ENCODE measurements around the gene TMPRSS2.

Gene TMPRSS2

GRCh38 chr21:41482980-41483379 lies 25.0 kb downstream of the TMPRSS2 start:
- in situ Hi-C loops (cut with MboI; ENCODE audit: low sequenced_read_pairs), result no loop called here

- in situ Hi-C loops (cut with MboI; ENCODE audit: low sequenced_read_pairs), result no loop called here
Measured at GRCh38 chr21:41482301-41482700, 25.7 kb downstream of the TMPRSS2 start.

- in situ Hi-C loops (cut with MboI; ENCODE audit: low sequenced_read_pairs), result no loop called here
Measured at GRCh38 chr21:41481191-41481590, 26.8 kb downstream of the TMPRSS2 start.

GRCh38 chr21:41480086-41480690 lies 27.8 kb downstream of the TMPRSS2 start:
- in situ Hi-C loops (cut with MboI; ENCODE audit: low sequenced_read_pairs), result no loop called here

- in situ Hi-C loops (cut with MboI; ENCODE audit: low sequenced_read_pairs), result no loop called here
Measured at GRCh38 chr21:41479686-41480085, 28.3 kb downstream of the TMPRSS2 start.

- in situ Hi-C loops (cut with MboI; ENCODE audit: low sequenced_read_pairs), result no loop called here
Measured at GRCh38 chr21:41478319-41479177, 29.4 kb downstream of the TMPRSS2 start.

GRCh38 chr21:41477641-41478318 lies 30.2 kb downstream of the TMPRSS2 start:
- in situ Hi-C loops (cut with MboI; ENCODE audit: low sequenced_read_pairs), result no loop called here

- in situ Hi-C loops (cut with MboI; ENCODE audit: low sequenced_read_pairs), result no loop called here
Measured at GRCh38 chr21:41475714-41476420, 32.1 kb downstream of the TMPRSS2 start.

GRCh38 chr21:41472753-41473548 lies 35.0 kb downstream of the TMPRSS2 start:
- in situ Hi-C loops (cut with MboI; ENCODE audit: low sequenced_read_pairs), result no loop called here

GRCh38 chr21:41470054-41470453 lies 37.9 kb downstream of the TMPRSS2 start:
- in situ Hi-C loops (cut with MboI; ENCODE audit: low sequenced_read_pairs), result no loop called here

- in situ Hi-C loops (cut with MboI; ENCODE audit: low sequenced_read_pairs), result no loop called here
Measured at GRCh38 chr21:41466024-41466820, 41.7 kb downstream of the TMPRSS2 start.

GRCh38 chr21:41465176-41465781 lies 42.7 kb downstream of the TMPRSS2 start:
- in situ Hi-C loops (cut with MboI; ENCODE audit: low sequenced_read_pairs), result no loop called here

GRCh38 chr21:41460578-41461527 lies 47.1 kb downstream of the TMPRSS2 start:
- in situ Hi-C loops (cut with MboI; ENCODE audit: low sequenced_read_pairs), result no loop called here

- in situ Hi-C loops (cut with MboI; ENCODE audit: low sequenced_read_pairs), result loop anchor here (10.0 kb wide), 1 partner anchor 175 kb away; no protein-coding TSS in a partner anchor
Measured at GRCh38 chr21:41459884-41460534, 47.9 kb downstream of the TMPRSS2 start.

GRCh38 chr21:41458559-41458958 lies 49.4 kb downstream of the TMPRSS2 start:
- in situ Hi-C loops (cut with MboI; ENCODE audit: low sequenced_read_pairs), result loop anchor here (10.0 kb wide), 1 partner anchor 174 kb away; no protein-coding TSS in a partner anchor

- in situ Hi-C loops (cut with MboI; ENCODE audit: low sequenced_read_pairs), result loop anchor here (10.0 kb wide), 1 partner anchor 173 kb away; no protein-coding TSS in a partner anchor
Measured at GRCh38 chr21:41458121-41458520, 49.8 kb downstream of the TMPRSS2 start.

GRCh38 chr21:41453761-41454160 lies 54.2 kb downstream of the TMPRSS2 start:
- in situ Hi-C loops (cut with MboI; ENCODE audit: low sequenced_read_pairs), result loop anchor here (10.0 kb wide), 1 partner anchor 169 kb away; no protein-coding TSS in a partner anchor

Data from HL-60/S4 treated with phorbol 12-myristate 13-acetate at 8.2 ng/mL for 4 days and 3 days (cell line).